Measurements from ENCODE around the gene ST6GALNAC3. TPM values are rescaled to one million over a fixed set of nuclear protein-coding genes. Genes with fewer than 3 reads are reported as not detected.

ST6GALNAC3 gene
- total RNA-seq, 4 donors from 2014 or later = 0.79 to 5.3 (median 1.6) TPM

- no peaks in the 10 kb centered on the region for H3K4me1 ChIP-seq
Measured at GRCh38 chr1:76124196-76124595, 49.6 kb downstream of the ST6GALNAC3 start.

GRCh38 chr1:76125473-76126219 lies 51.1 kb downstream of the ST6GALNAC3 start:
- Histone ChIP-seq H3K36me3 (no peaks in the 10 kb centered on the region), H3K9me3 (no peaks in the 10 kb centered on the region), H3K27ac (no peak overlapping the region), H3K27me3 (no peaks in the 10 kb centered on the region), H3K4me1 (no peaks in the 10 kb centered on the region), H3K4me3 (no peak overlapping the region)
- no peak for DNase-seq (ENCODE audit: low spot score in 2 of 2)
- TF ChIP-seq EP300 (IDR thresholded peaks at IDR 0.05) = no peak
- TF ChIP-seq CTCF (IDR thresholded peaks at IDR 0.05) = no peak
- TF ChIP-seq POLR2AphosphoS5 (IDR thresholded peaks at IDR 0.05) = no peak
- no peak for TF ChIP-seq POLR2A (IDR thresholded peaks at IDR 0.05)
- 87% methylated on average over 3 of the region's 3 CpGs for WGBS

More at GRCh38 chr1:76124196-76124595, 49.6 kb downstream of the ST6GALNAC3 start:
- TF ChIP-seq CTCF (IDR thresholded peaks at IDR 0.05) (no peak), EP300 (IDR thresholded peaks at IDR 0.05) (no peak), POLR2A (IDR thresholded peaks at IDR 0.05) (no peak), POLR2AphosphoS5 (IDR thresholded peaks at IDR 0.05) (no peak)
- Histone ChIP-seq H3K27me3 (no peaks in the 10 kb centered on the region), H3K27ac (no peak overlapping the region), H3K9me3 (no peaks in the 10 kb centered on the region), H3K4me3 (no peak overlapping the region), H3K36me3 (no peaks in the 10 kb centered on the region)
- 72% methylated on average over 7 of the region's 7 CpGs for WGBS
- no peak for DNase-seq (ENCODE audit: low spot score in 2 of 2)

GRCh38 chr1:76128096-76128495 lies 53.5 kb downstream of the ST6GALNAC3 start:
- Histone ChIP-seq H3K9me3 (no peaks in the 10 kb centered on the region), H3K27ac (no peak overlapping the region), H3K36me3 (no peaks in the 10 kb centered on the region), H3K27me3 (no peaks in the 10 kb centered on the region), H3K4me1 (no peaks in the 10 kb centered on the region), H3K4me3 (no peak overlapping the region)
- 97% methylated on average over 5 of the region's 5 CpGs for WGBS
- DNase-seq (ENCODE audit: low spot score in 2 of 2) = no peak
- TF ChIP-seq EP300 (IDR thresholded peaks at IDR 0.05) (no peak), POLR2A (IDR thresholded peaks at IDR 0.05) (no peak), CTCF (IDR thresholded peaks at IDR 0.05) (no peak), POLR2AphosphoS5 (IDR thresholded peaks at IDR 0.05) (no peak)

GRCh38 chr1:76129731-76130130 lies 55.2 kb downstream of the ST6GALNAC3 start:
- no peaks in the 10 kb centered on the region for H3K36me3 ChIP-seq
- no peak overlapping the region for H3K27ac ChIP-seq
- no peak for DNase-seq (ENCODE audit: low spot score in 2 of 2)
- TF ChIP-seq POLR2AphosphoS5 (IDR thresholded peaks at IDR 0.05) = no peak
- TF ChIP-seq POLR2A (IDR thresholded peaks at IDR 0.05) = no peak
- TF ChIP-seq CTCF (IDR thresholded peaks at IDR 0.05) = no peak
- TF ChIP-seq EP300 (IDR thresholded peaks at IDR 0.05) = no peak
- no peaks in the 10 kb centered on the region for H3K9me3 ChIP-seq
- H3K27me3 ChIP-seq = no peaks in the 10 kb centered on the region
- 74% methylated on average over 6 of the region's 6 CpGs for WGBS
- no peaks in the 10 kb centered on the region for H3K4me1 ChIP-seq
- H3K4me3 ChIP-seq = no peak overlapping the region

- Histone ChIP-seq H3K36me3 (no peaks in the 10 kb centered on the region), H3K27ac (no peak overlapping the region), H3K4me3 (no peak overlapping the region), H3K27me3 (no peaks in the 10 kb centered on the region), H3K4me1 (no peaks in the 10 kb centered on the region), H3K9me3 (no peaks in the 10 kb centered on the region)
- no peak for TF ChIP-seq POLR2A (IDR thresholded peaks at IDR 0.05)
- no peak for TF ChIP-seq CTCF (IDR thresholded peaks at IDR 0.05)
- no peak for TF ChIP-seq EP300 (IDR thresholded peaks at IDR 0.05)
- no peak for TF ChIP-seq POLR2AphosphoS5 (IDR thresholded peaks at IDR 0.05)
- 99% methylated on average over 4 of the region's 4 CpGs for WGBS
- DNase-seq (ENCODE audit: low spot score in 2 of 2) = no peak
Measured at GRCh38 chr1:76130992-76131391, 56.4 kb downstream of the ST6GALNAC3 start.
